Limb (tissue), 2 donors: ENCODE data around the gene CACHD1.
"Not testable (repeated sequence)": the region's sequence is repeated elsewhere in the genome, so short reads cannot be mapped to it uniquely, and the experiment has no call there.

Experiments used
- DNase-seq, 2 donors: peaks; one replicate each; pipeline ENCODE4 v3.0.0-alpha.2; 2016; ENCODE audit errors: extremely low spot score in 2 of 2

CACHD1 gene

DNA sequence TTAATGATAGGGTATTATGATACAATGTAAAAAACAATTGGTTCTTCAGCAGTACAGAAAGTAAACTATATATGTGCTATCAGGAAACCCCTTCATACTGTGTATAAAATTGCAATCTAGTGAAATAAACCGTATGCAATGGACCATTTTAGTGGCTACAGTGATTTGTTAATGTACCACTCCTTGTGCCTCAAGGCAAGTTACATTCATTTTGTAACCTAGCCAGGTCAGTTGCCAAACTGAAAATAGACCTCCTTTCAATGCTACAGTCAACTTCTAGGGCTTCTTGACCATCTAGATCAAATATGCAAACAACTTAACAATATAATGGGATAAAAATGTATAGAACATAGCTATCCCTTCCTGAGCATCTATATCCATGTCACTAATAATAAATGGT, 223.0 kb downstream of the CACHD1 start:
- no peak for DNase-seq

DNA sequence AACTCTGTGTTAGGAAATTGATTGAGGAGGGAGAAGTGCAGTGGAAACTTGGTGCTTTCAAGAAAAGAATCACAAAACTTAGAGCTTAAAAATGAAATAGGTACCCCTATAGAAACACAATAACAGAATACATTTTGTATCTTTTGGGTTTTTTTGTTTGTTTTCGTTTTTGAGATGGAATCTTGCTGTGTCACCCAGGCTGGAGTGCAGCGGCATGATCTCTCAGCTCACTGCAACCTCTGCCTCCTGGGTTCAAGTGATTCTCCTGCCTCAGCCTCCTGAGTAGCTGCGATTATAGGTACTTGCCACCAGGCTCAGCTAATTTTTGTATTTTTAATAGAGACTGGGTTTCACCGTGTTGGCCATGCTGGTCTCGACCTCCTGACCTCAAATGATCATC, 223.5 kb downstream of the CACHD1 start:
- DNase-seq = no peak

DNA sequence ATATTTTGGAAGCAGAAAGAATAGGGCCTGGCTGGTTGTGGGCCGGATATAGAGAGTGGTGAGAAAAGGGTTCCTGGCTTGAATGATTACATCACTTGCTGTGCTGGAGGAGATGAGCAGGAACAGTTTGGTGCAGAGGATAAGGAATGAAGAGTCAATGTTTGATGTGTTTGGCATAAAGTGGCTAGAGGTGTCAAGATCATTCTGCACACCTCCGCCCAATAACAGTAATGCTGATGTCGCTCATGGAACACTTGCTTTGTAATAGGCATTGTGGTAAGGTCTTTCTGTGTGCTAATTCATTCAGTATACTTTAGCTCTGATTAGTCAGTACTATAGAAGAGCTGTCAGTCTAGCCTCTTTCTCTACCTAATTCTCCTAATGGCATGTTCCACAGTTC, 226.9 kb downstream of the CACHD1 start:
- DNase-seq = no peak

DNA sequence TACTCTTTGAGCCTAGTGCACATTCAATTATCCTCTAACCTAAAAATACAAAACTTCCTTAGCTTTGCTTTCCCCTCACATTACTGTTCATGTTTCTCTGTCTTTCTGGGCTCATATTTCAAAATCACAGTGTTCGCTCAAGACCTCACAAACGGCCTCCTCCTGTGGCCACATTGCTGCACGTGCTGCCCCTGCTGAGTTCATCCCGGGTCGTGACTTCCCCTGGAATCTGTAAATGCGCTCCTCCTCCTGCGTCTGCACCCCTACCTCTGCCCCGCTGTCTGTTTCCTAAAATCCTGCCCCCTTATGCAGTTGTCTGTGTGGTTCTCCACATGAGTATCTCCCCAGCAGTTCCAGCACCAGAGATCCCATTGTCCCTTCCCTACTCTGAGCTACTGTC, 229.4 kb downstream of the CACHD1 start:
- DNase-seq = no peak

DNA sequence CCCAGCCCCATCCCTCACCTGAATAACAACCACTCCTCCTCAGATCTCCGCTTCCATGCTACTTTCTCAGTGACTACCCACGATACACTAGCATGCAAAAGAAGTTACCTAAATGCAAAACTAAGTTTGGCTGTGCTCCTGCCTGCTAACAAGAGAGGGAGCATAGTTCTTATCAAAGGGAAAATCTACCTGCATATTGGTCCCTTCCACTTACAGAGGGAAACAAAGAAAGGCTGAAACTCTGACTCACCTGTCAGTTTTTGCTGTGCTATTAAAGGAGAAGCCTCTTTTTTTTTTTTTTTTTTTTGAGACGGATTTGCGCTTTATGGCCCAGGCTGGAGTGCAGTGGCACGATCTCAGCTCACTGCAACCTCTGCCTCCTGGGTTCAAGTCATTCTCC, 231.1 kb downstream of the CACHD1 start:
- DNase-seq = no peak

DNA sequence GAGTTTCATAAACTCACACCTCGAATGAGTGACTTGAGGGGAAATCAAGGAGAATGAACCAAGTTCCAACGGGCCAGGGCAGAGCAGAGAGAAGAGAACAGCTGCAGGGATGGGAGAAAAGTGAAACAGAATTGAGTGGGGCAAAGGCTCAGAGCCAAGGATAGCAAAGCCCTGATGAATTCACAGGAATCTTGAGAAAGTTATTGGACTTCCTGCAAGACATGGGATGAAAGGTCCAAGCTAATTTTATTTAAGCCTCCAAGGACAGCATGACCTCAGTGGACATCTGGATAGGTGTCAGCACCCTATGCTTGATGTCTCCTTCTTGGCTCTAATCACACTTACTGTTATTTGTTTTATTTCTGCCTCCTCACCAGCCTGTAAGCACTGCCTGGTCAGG, 232.0 kb downstream of the CACHD1 start:
- no peak for DNase-seq

DNA sequence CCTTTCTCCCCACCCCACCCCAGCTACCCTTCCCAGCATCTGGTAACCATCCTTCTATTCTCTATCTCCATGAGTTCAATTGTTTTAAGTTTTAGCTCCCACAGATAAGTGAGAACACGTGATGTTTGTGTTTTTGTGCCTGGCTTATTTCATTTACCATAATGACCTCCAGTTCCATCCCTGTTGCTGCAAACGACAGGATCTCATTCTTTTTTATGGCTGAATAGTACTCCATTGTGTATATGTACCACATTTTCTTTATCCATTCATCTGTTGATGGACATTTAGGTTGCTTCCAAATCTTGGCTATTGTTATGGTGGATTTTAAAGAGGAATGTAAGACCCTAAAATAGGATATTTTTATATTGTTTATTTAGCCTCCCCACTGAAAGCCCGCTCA, 232.7 kb downstream of the CACHD1 start:
- DNase-seq = not testable (repeated sequence)

DNA sequence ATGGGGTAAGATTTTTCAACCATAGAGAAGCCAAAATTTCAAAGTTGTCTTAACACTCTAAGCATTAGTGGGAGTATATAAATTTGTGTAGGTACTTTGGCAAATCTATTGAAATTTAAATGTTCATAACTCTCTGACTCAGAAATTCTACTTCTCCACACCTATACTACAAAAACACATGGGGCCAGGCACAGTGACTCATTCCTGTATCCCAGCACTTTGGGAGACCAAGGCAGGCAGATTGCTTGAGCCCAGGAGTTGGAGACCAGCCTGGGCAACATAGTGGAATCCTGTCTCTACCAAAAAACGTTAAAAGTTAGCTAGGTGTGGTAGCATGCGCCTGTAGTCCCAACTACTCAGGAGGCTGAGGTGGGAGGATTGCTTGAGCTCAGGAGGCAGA, 233.7 kb downstream of the CACHD1 start:
- no peak for DNase-seq

DNA sequence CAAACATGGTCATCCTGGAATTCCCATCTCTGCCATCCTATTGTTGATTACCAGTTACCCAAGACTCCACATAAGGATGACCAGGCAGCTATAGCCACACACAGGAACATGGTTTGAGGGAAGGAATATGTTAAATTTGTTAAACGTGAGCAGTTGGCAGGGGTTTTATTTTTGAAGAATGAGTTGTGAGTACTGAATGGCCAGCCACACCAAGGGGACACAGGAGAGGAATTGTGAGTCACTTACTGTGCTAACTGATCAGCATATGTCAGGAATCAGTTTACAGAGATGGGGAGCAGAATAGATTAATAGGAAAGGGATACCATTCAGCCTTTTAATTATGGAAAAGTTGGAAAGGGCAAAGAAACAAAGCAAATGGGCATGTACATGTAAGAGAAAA, 235.7 kb downstream of the CACHD1 start:
- DNase-seq = no peak

DNA sequence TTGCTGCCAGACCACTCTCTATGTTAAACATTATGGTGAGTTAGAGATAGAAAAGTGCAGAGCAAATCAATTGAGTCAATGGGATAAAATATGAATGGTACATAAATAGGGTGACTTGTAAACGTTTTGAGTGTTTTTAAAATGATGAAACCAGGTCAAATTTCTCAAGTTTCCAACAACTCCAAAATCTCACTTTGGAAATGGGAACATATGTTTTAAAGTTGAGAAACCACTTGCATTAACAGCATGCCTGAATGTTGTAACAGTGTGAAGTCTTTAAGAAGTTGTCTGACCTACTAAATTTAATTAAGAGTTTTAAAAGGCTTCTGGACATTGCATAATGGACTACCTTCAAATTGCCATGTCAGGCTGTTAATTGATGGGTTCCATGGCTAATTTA, 241.3 kb downstream of the CACHD1 start:
- DNase-seq = no peak

DNA sequence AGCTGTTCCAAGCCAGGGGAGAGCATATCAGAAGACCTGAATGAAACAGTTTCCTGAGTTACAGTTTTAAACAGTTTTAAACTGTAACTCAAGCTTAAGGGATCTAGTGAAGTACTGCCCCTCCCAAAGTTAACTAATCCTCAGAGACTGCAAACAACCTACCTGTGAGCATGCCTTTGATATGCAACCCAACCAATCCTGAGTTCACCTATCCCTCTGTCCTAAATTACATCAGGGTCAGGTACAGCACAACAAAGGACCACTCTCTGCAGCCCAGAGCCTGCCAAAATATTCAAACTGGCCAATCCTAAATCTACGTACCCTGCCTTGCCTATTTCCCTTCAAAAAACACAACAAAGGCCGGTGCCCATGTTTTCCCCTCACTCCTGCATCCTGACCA, 242.1 kb downstream of the CACHD1 start:
- DNase-seq = no peak

DNA sequence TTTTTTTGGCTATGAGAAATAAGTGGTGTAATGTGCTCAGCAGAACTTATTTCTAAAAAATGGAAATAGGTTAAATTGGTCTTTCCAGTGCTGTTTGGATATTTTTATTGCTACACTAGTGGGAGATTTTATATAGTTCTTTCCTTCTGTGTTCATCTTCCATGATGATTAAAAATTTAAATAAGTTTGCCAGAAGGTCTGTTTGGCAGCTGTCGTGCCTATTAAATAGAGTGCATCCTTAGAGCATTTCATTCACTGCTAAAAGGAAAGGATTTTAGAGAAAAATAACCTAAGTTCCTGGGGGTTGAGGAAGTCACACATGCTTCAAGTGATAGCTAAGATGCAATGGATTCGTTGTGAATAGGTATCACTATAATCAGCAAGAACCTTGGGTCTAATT, 245.3 kb downstream of the CACHD1 start:
- no peak for DNase-seq

DNA sequence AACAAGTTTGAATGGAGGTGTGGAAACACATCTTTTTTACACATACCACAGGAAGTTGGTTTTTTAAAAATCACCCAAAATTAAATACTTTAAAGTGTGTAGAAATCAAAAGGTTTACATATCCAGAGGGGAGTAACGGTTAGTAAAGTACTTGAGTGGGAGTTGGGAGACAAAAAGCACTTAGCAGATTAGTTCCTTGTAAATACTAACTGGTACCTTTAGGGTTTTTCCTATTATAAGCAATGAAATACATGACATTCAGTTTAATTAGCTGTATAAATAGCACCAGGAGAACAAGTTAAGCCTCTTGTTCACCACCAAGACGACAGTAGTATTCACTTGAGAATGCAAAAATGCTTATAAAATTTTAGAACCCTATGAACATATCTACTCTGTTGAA, 251.2 kb downstream of the CACHD1 start:
- no peak for DNase-seq

DNA sequence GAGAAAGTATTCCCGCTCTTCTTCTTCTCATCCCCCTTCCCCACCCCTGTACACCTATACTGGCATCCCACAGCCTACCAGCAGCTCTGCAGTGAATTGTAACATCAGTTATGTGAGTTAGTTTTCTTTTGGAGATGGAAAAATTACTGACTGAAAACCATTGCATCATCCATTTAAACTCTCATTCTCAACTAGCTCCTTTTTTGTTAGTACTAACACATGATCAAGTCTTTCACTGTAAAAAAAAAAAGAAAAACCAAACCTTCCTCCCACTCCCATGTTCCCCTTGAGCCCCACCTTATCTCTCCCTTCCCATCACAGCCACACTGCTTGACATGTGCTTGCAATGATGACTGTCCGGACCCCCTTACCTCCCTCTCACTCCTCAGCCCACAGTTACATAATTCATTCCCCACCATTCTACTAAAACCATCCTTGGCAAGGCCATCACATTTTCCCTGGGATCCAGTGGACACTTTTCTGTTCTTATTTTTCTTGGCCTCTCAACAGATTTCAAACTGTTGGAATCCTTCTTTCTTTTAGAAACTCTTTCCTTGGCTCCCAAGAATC, 251.7 kb downstream of the CACHD1 start:
- DNase-seq = no peak

DNA sequence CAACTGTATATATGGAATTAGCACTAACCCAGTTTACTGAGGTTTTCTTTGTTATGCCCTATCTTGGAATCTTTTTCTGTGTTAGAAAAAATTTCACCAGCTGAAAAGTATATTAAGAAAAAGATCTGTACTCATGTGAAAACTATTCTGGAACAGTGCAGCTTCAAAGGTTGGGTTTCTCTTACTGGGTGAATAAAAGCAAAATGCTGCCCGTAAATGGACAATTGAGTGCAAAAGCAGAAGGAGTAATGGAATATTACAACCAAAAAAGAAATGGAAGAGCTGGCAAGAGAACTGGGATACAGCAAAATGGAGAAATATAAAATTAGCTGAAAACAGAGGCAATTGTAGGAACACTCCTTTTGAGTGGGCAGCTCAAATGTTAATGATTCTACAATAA, 257.9 kb downstream of the CACHD1 start:
- DNase-seq = peak in 1 of 2 donors; percentile 15

DNA sequence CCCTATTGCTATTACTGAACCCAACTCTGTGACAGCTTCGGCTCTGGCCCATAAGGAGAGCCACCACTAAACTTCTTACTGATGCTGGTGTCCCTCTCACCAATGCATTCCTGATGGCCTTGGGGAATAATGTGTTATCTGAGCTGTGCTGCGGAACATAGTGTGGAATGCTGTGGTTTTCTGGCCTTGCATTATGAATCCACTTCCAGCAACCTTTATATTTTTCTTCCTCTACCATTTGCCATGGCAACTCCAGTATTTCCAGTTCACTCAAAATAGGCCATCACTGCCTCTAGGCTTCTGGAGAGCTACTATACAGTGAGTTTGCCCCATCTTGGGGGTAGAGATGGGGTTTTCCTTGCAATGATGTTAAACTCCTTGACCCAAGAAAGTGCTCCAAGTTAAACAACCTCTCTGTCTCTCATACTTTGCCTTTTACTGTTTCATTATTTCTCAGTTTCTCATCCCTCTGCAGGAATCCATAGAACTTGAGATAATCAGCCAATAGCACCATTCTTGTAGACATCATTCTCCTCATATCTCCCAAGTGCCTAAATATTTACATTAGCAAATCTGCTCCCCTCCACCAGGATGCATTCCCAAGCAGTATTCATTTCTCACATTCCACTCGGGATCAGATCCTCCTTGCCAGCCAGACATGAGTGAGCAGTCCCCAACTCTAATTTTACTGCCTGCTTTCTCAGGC, 263.8 kb downstream of the CACHD1 start:
- DNase-seq = no peak

DNA sequence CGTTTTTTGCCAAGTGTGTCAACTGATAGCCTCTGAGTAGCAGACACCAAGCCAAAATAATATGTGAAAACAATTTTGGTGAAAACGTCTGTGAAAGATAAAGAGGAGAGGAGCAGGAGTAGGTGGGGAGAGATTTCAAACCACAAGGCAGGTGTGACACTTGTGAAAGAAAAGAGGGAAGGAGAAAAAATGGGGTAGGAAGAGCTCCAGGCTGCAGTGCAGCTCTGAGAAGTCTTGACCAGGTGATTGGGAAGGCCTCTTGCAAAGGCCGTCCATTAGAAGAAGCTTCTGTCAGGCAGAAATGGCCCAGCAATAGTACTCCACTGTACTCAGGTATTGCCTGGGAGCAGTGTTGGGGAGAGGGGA, 264.3 kb downstream of the CACHD1 start:
- no peak for DNase-seq

DNA sequence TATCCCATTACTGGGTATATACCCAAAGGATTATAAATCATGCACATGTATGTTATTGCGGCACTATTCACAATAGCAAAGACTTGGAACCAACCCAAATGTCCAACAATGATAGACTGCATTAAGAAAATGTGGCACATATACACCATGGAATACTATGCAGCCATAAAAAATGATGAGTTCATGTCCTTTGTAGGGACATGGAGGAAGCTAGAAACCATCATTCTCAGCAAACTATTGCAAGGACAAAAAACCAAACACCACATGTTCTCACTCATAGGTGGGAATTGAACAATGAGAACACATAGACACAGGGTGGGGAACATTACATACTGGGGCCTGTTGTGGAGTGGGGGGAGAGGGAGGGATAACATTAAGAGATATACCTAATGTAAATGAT, 270.8 kb downstream of the CACHD1 start:
- not testable (repeated sequence) for DNase-seq
